ENCODE data around the gene LRRIQ3.

DNA sequence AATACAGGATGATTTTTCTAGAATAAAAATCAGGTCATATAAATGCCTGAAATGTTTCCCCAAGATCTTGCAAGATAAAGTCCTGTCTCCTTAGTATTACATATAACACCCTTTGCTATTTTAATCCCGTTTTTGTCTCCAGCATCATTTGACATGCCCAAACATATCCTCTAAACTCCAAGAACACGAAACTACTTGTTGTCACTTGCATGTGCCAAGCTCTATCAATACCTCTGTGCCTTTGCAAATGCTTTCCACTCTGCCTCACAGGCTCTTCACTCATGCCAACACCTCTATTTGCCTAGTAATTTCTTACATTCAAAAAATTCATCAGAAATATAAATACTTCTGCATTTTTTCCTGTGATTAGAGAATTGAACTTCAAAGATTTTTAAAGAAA lies 37.9 kb downstream of the LRRIQ3 start:
- TF ChIP-seq POLR2A (IDR thresholded peaks at IDR 0.05) (no peak), CTCF (IDR thresholded peaks at IDR 0.05) (no peak)
